NCI-H1930 (cell line): ENCODE data around the gene RETREG1.
"Not testable (repeated sequence)": the region's sequence is repeated elsewhere in the genome, so short reads cannot be mapped to it uniquely, and the experiment has no call there.

Experiments
- DNase-seq, 2 experiments: peaks; one replicate each; lab custom pipeline; 2025; lab: John Stamatoyannopoulos, UW

RETREG1 gene

GRCh38 chr5:16551628-16552027, 65.2 kb downstream of the RETREG1 start:
- DNase-seq: no peak

- peak in 1 of 2 experiments; percentile 31 for DNase-seq
Observed at GRCh38 chr5:16550316-16550952, 66.4 kb downstream of the RETREG1 start.

GRCh38 chr5:16549491-16550206, 67.1 kb downstream of the RETREG1 start:
- DNase-seq: no peak

GRCh38 chr5:16548812-16549211, 68.0 kb downstream of the RETREG1 start:
- no peak for DNase-seq

GRCh38 chr5:16548115-16548514, 68.7 kb downstream of the RETREG1 start:
- no peak for DNase-seq

- no peak for DNase-seq
Observed at GRCh38 chr5:16547200-16547842, 69.5 kb downstream of the RETREG1 start.

- DNase-seq: no peak
Observed at GRCh38 chr5:16546732-16547131, 70.1 kb downstream of the RETREG1 start.

- DNase-seq: no peak
Observed at GRCh38 chr5:16544607-16545374, 72.0 kb downstream of the RETREG1 start.

- DNase-seq: not testable (repeated sequence)
Observed at GRCh38 chr5:16543206-16543605, 73.6 kb downstream of the RETREG1 start.

GRCh38 chr5:16542236-16542635, 74.6 kb downstream of the RETREG1 start:
- peak; percentile 48 to 64 for DNase-seq

- DNase-seq: not testable (repeated sequence)
Observed at GRCh38 chr5:16541592-16541991, 75.2 kb downstream of the RETREG1 start.

GRCh38 chr5:16540421-16540820, 76.4 kb downstream of the RETREG1 start:
- DNase-seq: no peak

GRCh38 chr5:16539169-16539666, 77.6 kb downstream of the RETREG1 start:
- DNase-seq: no peak

- no peak for DNase-seq
Observed at GRCh38 chr5:16538006-16538405, 78.8 kb downstream of the RETREG1 start.

- DNase-seq: no peak
Observed at GRCh38 chr5:16536818-16537217, 80.0 kb downstream of the RETREG1 start.

- no peak for DNase-seq
Observed at GRCh38 chr5:16536246-16536645, 80.6 kb downstream of the RETREG1 start.

- no peak for DNase-seq
Observed at GRCh38 chr5:16534280-16534679, 82.5 kb downstream of the RETREG1 start.

GRCh38 chr5:16531063-16531648, 85.6 kb downstream of the RETREG1 start:
- no peak for DNase-seq

GRCh38 chr5:16529306-16529705, 87.5 kb downstream of the RETREG1 start:
- no peak for DNase-seq

- DNase-seq: no peak
Observed at GRCh38 chr5:16528382-16529110, 88.3 kb downstream of the RETREG1 start.

- DNase-seq: no peak
Observed at GRCh38 chr5:16525651-16526050, 91.1 kb downstream of the RETREG1 start.
